B cell (primary cell): Measurements from ENCODE around the gene TMEM238L. TPM values are rescaled to one million over a fixed set of nuclear protein-coding genes. Genes with fewer than 3 reads are reported as not detected.

Source experiments
- ATAC-seq: fragments of 200-7000 bp; cut with Tn5 transposase; one replicate; pipeline ENCODE4 v1.10.0; 2021; ENCODE audit warnings: low read depth, mild to moderate bottlenecking, moderate number of reproducible peaks, moderate library complexity
- CTCF ChIA-PET: fragments of 350-600 bp; sonication (Branson Sonifier 250); formaldehyde crosslinking; loops from one replicate; lab custom pipeline; 2021; ENCODE audit warnings: antibody characterized with exemption, inconsistent platforms; lab: Charles Lee
- POLR2A ChIA-PET: fragments of 350-600 bp; sonication (Branson Sonifier 250); formaldehyde crosslinking; loops from one replicate; lab custom pipeline; 2021; ENCODE audit warnings: antibody characterized with exemption; lab: Charles Lee
- DNase-seq: peaks from one replicate; pipeline ENCODE4 v3.0.0; 2013
- H2AFZ ChIP-seq: 2 replicates; pipeline ENCODE4 v1.6.1; 2012; ENCODE audit warnings: mild to moderate bottlenecking, low read depth, low read length; ENCODE audit not compliant: insufficient read depth, poor library complexity, severe bottlenecking
- H3K27ac ChIP-seq, 2 donors: 1 replicate in 1 of 2; 2 replicates in 1 of 2; pipeline ENCODE4 v1.5.1; 2012 to 2013; ENCODE audit warnings: low read length in 2 of 2, mild to moderate bottlenecking in 2 of 2, moderate library complexity in 1 of 2
- H3K27me3 ChIP-seq, 4 experiments: fragments of 200-600 bp in 1 of 4; sonication (generic) in 1 of 4; replicated peaks in 1 of 4; 1 replicate in 2 of 4; 2 replicates in 2 of 4; pipeline versions ENCODE4 v1.6.1 to v1.7.0; 2013 to 2016; ENCODE audit warnings: low read length in 3 of 4, mild to moderate bottlenecking in 2 of 4, mixed read lengths in 1 of 4, moderate library complexity in 1 of 4; ENCODE audit not compliant: insufficient read depth in 4 of 4, control insufficient read depth in 3 of 4; ENCODE audit errors: control extremely low read depth in 1 of 4
- H3K36me3 ChIP-seq, 2 experiments: replicated peaks in 1 of 2; 1 replicate in 1 of 2; 2 replicates in 1 of 2; pipeline versions ENCODE4 v1.6.1 to v1.7.1; 2013; ENCODE audit warnings: low read length in 1 of 2; ENCODE audit not compliant: insufficient read depth in 2 of 2, control insufficient read depth in 1 of 2; ENCODE audit errors: control extremely low read depth in 1 of 2, extremely low read depth in 1 of 2
- H3K4me1 ChIP-seq, 2 donors: fragments of 200-600 bp in 1 of 2; sonication (generic) in 1 of 2; 1 replicate in 1 of 2; 2 replicates in 1 of 2; pipeline versions ENCODE4 v1.5.1 to v1.6.1; 2013 to 2017; ENCODE audit warnings: low read length in 2 of 2; ENCODE audit not compliant: control insufficient read depth in 2 of 2, insufficient read depth in 2 of 2
- H3K4me2 ChIP-seq: replicated peaks from 2 replicates; pipeline ENCODE3; 2012; ENCODE audit warnings: mild to moderate bottlenecking, low read depth, low read length; ENCODE audit not compliant: poor library complexity, severe bottlenecking
- H3K4me3 ChIP-seq, 5 experiments: fragments of 200-600 bp in 1 of 5; sonication (generic) in 1 of 5; 1 replicate in 3 of 5; 2 replicates in 2 of 5; pipeline versions ENCODE4 v1.5.1 to v1.7.0; 2011 to 2016; ENCODE audit warnings: low read length in 4 of 5, mild to moderate bottlenecking in 4 of 5, low read depth in 2 of 5, control low read depth in 1 of 5, moderate library complexity in 1 of 5; ENCODE audit not compliant: insufficient read depth in 1 of 5; ENCODE audit errors: control extremely low read depth in 1 of 5, extremely low read depth in 1 of 5
- H3K79me2 ChIP-seq: fragments of 200-600 bp; sonication (generic); one replicate; pipeline ENCODE4 v1.6.0; 2016; ENCODE audit warnings: low read length; ENCODE audit not compliant: control insufficient read depth, insufficient read depth
- H3K9ac ChIP-seq: fragments of 200-600 bp; sonication (generic); 2 replicates; pipeline ENCODE4 v1.6.1; 2017; ENCODE audit warnings: mild to moderate bottlenecking, low read length, moderate library complexity
- H3K9me3 ChIP-seq, 3 donors: one replicate each; pipeline versions ENCODE4 v1.6.1 to v1.7.1; 2013; ENCODE audit warnings: low read length in 2 of 3; ENCODE audit not compliant: control insufficient read depth in 2 of 3, insufficient read depth in 1 of 3; ENCODE audit errors: control extremely low read depth in 1 of 3
- H4K20me1 ChIP-seq: 2 replicates; pipeline ENCODE4 v1.6.0; 2012; ENCODE audit warnings: mild to moderate bottlenecking, low read length; ENCODE audit not compliant: insufficient read depth, control insufficient read depth, poor library complexity, severe bottlenecking
- H3K27ac Mint-ChIP-seq: one replicate; pipeline ENCODE4 v1.8.0; 2021; ENCODE audit warnings: mixed read lengths
- H3K27me3 Mint-ChIP-seq: one replicate; pipeline ENCODE4 v1.8.0; 2021; ENCODE audit warnings: mixed read lengths
- H3K4me1 Mint-ChIP-seq: one replicate; pipeline ENCODE4 v1.8.0; 2021; ENCODE audit warnings: mixed read lengths
- H3K4me3 Mint-ChIP-seq: one replicate; pipeline ENCODE4 v1.8.0; 2021; ENCODE audit warnings: mixed read lengths
- H3K9me3 Mint-ChIP-seq: one replicate; pipeline ENCODE4 v1.8.0; 2022; ENCODE audit warnings: mixed read lengths; ENCODE audit not compliant: insufficient read depth
- CTCF ChIP-seq: fragments of 200-600 bp; IDR thresholded peaks from one replicate; pipeline ENCODE4 v1.8.0; 2022; ENCODE audit warnings: antibody characterized with exemption, mild to moderate bottlenecking
- EZH2 ChIP-seq: IDR thresholded peaks from 2 replicates; pipeline ENCODE4 v1.6.1; 2012; ENCODE audit warnings: borderline replicate concordance, low read depth, mild to moderate bottlenecking, moderate library complexity, low read length; ENCODE audit not compliant: insufficient read depth, poor library complexity, severe bottlenecking
- WGBS: methylation state at CpG from one replicate; pipeline ENCODE4 v1.1.5; 2013; ENCODE audit warnings: missing lambda C conversion rate; ENCODE audit not compliant: insufficient coverage; 5-methylcytosine and 5-hydroxymethylcytosine counted together
- intact Hi-C: fragments of 100-400 bp; cut with micrococcal nuclease; formaldehyde crosslinking; loops from one replicate; pipeline ENCODE4 v1.10.0; 2022
- polyA plus RNA-seq: library from polyadenylated mRNA; depleted of rRNA; stranded (reverse); fragments of >200 nt; gene quantifications from 2 replicates; pipeline ENCODE4 v1.2.3, GENCODE V29; 2012
- total RNA-seq, 2 donors: library from RNA; stranded (reverse); fragments of 120-200 nt in 1 of 2; gene quantifications; 1 replicate in 1 of 2; 2 replicates in 1 of 2; pipeline versions ENCODE4 v1.2.3 to v1.2.4, GENCODE V29; 2013 to 2022

Gene TMEM238L
- total and polyA plus RNA-seq, 2 donors (not counting 1 experiment from before 2014, with no cell fraction given) = not detected

- no peak overlapping the region for H3K9ac ChIP-seq
- H3K4me3 Mint-ChIP-seq = no peak overlapping the region
- peaks cover 15% of the 10 kb centered on the region for H3K9me3 Mint-ChIP-seq
- no peak overlapping the region for H3K4me2 ChIP-seq
- DNase-seq = no peak
- H3K27ac ChIP-seq = no peak overlapping the region
- no peak overlapping the region for H3K27ac Mint-ChIP-seq
- H3K36me3 ChIP-seq = no peaks in the 10 kb centered on the region
- H3K9me3 ChIP-seq = peaks cover 0 to 10% (median 8%) of the 10 kb centered on the region in 3 donors
- H3K27me3 Mint-ChIP-seq = peaks cover under 1% of the 10 kb centered on the region
- H3K4me3 ChIP-seq = no peak overlapping the region
- no peaks in the 10 kb centered on the region for H4K20me1 ChIP-seq
- intact Hi-C loops = no loop called here
- H3K79me2 ChIP-seq = no peaks in the 10 kb centered on the region
- H3K27me3 ChIP-seq = peaks cover 0 to 4% (median 0%) of the 10 kb centered on the region in 4 experiments
- no peaks in the 10 kb centered on the region for H3K4me1 ChIP-seq
- no peaks in the 10 kb centered on the region for H3K4me1 Mint-ChIP-seq
- ATAC-seq = no peak
- TF ChIP-seq CTCF (no peak), EZH2 (no peak)
- no peak overlapping the region for H2AFZ ChIP-seq
- CTCF ChIA-PET = no interaction called here
- WGBS = 100% methylated on average over 2 of the region's 2 CpGs
- POLR2A ChIA-PET = no interaction called here
Observed at GRCh38 chr17:10768750-10769251, 35.1 kb downstream of the TMEM238L start.

- Histone ChIP-seq H3K9ac (no peak overlapping the region), H3K9me3 (peaks cover 0 to 5% (median 3%) of the 10 kb centered on the region in 3 donors), H3K27me3 (peaks cover 0 to 2% (median 0%) of the 10 kb centered on the region in 4 experiments), H2AFZ (no peak overlapping the region), H4K20me1 (no peaks in the 10 kb centered on the region), H3K4me2 (no peak overlapping the region), H3K27ac (no peak overlapping the region), H3K79me2 (no peaks in the 10 kb centered on the region), H3K36me3 (no peaks in the 10 kb centered on the region), H3K4me3 (no peak overlapping the region), H3K4me1 (no peaks in the 10 kb centered on the region)
- Mint-ChIP-seq H3K27ac (no peak overlapping the region), H3K9me3 (peaks cover 12% of the 10 kb centered on the region), H3K27me3 (no peaks in the 10 kb centered on the region), H3K4me1 (no peaks in the 10 kb centered on the region), H3K4me3 (no peak overlapping the region)
- ChIA-PET CTCF (no interaction called here), POLR2A (no interaction called here)
- intact Hi-C loops = no loop called here
- 96% methylated on average over 3 of the region's 4 CpGs for WGBS
- TF ChIP-seq CTCF = no peak
- no peak for TF ChIP-seq EZH2
- ATAC-seq (no peak), DNase-seq (no peak)
Observed at GRCh38 chr17:10767232-10767631, 36.7 kb downstream of the TMEM238L start.
